PC-9 (cell line): Measurements from ENCODE around the gene PHC3.

Source experiments
- CTCF ChIP-seq: fragments of 200-600 bp; sonication (generic); conservative IDR thresholded peaks from 2 replicates; pipeline ENCODE4 v1.6.1; 2017; ENCODE audit warnings: mixed run types, antibody characterized with exemption, mild to moderate bottlenecking, moderate library complexity
- EZH2 ChIP-seq: fragments of 200-600 bp; sonication (generic); IDR thresholded peaks from 2 replicates; pipeline ENCODE4 v1.8.0; 2017; ENCODE audit warnings: antibody characterized with exemption, low read depth

DNA sequence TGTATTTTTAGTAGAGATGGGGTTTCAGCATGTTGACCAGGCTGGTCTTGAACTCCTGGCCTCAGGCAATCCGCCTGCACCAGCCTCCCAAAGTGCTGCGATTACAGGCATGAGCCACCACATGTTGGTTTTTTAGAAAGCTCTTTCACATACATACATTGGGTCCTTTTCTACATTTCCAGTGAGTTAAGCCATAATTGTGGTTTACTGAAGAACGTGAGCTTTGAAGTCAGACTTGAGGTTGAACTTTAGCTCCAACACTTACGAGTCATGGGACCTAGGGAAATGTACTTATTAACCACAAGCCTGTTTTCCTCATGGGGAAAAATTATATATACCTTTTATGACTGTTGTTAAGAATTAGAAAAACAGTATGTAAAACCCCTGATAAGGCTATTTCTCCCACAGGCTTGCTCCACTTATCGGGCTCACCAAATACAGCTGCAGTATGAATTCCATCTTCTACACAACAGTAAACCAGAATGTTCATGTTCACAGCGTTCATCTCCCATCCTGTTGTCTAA is 104.8 kb downstream of the PHC3 start:
- no peak for TF ChIP-seq CTCF
- TF ChIP-seq EZH2: no peak
